ENCODE data around the gene CACNG4. TPM values are rescaled to one million over a fixed set of nuclear protein-coding genes. Genes with fewer than 3 reads are reported as not detected.
A peak's percentile ranks its signal among the peaks of the same experiment; 100 is the strongest.

Gene CACNG4
- total RNA-seq, 4 donors from 2014 or later = 0.21 to 3.9 (median 0.26) TPM; not detected in 1

DNA sequence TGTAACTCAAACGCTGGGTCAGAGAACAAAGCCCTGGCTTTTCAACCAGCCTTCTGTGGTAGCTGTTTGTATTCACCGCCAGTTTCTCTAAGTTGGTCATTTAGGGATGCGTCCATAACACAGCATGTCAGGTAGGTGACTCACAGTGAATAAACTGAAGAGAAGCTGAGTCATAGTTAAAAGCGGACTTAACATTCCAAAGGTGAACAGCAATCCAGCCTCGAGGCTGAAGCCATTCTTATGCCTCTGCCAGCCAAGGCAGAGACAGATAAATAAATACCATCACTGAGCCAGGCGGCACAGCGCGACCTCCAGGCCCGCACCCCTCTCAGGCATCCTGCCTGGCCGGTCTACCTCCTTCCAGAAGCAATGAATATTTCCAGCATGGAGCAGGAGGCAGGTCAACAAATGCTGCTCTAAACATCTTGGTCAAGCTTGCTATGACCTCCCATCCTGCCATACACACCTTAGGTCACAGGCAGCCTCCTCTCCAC lies 12.4 kb upstream of the CACNG4 start:
- no peak overlapping the region for H3K4me3 ChIP-seq
- DNase-seq = peak; percentile 19 to 28
- H3K4me1 ChIP-seq = no peaks in the 10 kb centered on the region
- intact Hi-C loops (cut with DNase I; ENCODE audit: low total_unique reads) = no loop called here
- no peaks in the 10 kb centered on the region for H3K27me3 ChIP-seq
- H3K36me3 ChIP-seq = no peaks in the 10 kb centered on the region
- TF ChIP-seq POLR2A (IDR thresholded peaks at IDR 0.05) = peak in 1 of 2 donors; percentile 7
- TF ChIP-seq, protein P1, sequence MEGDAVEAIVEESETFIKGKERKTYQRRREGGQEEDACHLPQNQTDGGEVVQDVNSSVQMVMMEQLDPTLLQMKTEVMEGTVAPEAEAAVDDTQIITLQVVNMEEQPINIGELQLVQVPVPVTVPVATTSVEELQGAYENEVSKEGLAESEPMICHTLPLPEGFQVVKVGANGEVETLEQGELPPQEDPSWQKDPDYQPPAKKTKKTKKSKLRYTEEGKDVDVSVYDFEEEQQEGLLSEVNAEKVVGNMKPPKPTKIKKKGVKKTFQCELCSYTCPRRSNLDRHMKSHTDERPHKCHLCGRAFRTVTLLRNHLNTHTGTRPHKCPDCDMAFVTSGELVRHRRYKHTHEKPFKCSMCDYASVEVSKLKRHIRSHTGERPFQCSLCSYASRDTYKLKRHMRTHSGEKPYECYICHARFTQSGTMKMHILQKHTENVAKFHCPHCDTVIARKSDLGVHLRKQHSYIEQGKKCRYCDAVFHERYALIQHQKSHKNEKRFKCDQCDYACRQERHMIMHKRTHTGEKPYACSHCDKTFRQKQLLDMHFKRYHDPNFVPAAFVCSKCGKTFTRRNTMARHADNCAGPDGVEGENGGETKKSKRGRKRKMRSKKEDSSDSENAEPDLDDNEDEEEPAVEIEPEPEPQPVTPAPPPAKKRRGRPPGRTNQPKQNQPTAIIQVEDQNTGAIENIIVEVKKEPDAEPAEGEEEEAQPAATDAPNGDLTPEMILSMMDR (IDR thresholded peaks at IDR 0.05) = no peak
- peak overlapping the region; percentile 12 to 66 for H3K27ac ChIP-seq
- H3K9me3 ChIP-seq = no peaks in the 10 kb centered on the region

- intact Hi-C loops (cut with DNase I; ENCODE audit: low total_unique reads) = no loop called here
- H3K4me1 ChIP-seq = no peaks in the 10 kb centered on the region
- no peaks in the 10 kb centered on the region for H3K27me3 ChIP-seq
- TF ChIP-seq, protein P1 (IDR thresholded peaks at IDR 0.05) = no peak
- TF ChIP-seq POLR2A (IDR thresholded peaks at IDR 0.05) = no peak
- no peak overlapping the region for H3K4me3 ChIP-seq
- no peaks in the 10 kb centered on the region for H3K36me3 ChIP-seq
- peak overlapping the region; percentile 12 to 62 for H3K27ac ChIP-seq
- DNase-seq = no peak
- no peaks in the 10 kb centered on the region for H3K9me3 ChIP-seq
Measured at GRCh38 chr17:66952681-66953629, 11.6 kb upstream of the CACNG4 start.

DNA sequence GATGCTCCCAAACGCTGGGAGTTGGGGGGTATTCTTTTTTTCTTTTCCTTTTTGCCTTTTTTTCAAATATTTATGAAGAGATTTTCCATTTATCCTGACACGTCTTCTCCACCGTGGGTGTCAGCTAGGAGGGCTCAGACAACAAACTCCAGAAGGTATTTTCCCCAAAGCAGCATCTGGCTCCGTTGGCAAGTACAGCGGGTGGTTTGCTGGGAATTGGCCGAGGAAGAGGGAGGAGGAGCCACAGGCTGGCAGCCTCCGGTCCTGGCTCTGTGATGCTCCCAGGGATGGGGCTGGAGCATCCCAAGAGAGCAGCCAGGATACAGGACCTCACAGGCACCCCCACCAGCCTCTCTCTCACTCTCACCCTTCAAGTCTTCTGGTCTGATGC lies 10.9 kb upstream of the CACNG4 start:
- no peak for TF ChIP-seq POLR2A (IDR thresholded peaks at IDR 0.05)
- TF ChIP-seq, protein P1 (IDR thresholded peaks at IDR 0.05) = no peak
- no peak overlapping the region for H3K4me3 ChIP-seq
- H3K27ac ChIP-seq = no peak overlapping the region
- H3K36me3 ChIP-seq = no peaks in the 10 kb centered on the region
- no peaks in the 10 kb centered on the region for H3K4me1 ChIP-seq
- no peaks in the 10 kb centered on the region for H3K9me3 ChIP-seq
- intact Hi-C loops (cut with DNase I; ENCODE audit: low total_unique reads) = no loop called here
- no peaks in the 10 kb centered on the region for H3K27me3 ChIP-seq
- no peak for DNase-seq

GRCh38 chr17:66954632-66955031 lies 9.9 kb upstream of the CACNG4 start:
- Histone ChIP-seq H3K9me3 (no peaks in the 10 kb centered on the region), H3K4me3 (no peak overlapping the region), H3K27ac (no peak overlapping the region), H3K4me1 (no peaks in the 10 kb centered on the region), H3K36me3 (no peaks in the 10 kb centered on the region), H3K27me3 (no peaks in the 10 kb centered on the region)
- TF ChIP-seq POLR2A (IDR thresholded peaks at IDR 0.05) = no peak
- TF ChIP-seq, protein P1 (IDR thresholded peaks at IDR 0.05) = no peak
- DNase-seq = no peak
- intact Hi-C loops (cut with DNase I; ENCODE audit: low total_unique reads) = no loop called here

DNA sequence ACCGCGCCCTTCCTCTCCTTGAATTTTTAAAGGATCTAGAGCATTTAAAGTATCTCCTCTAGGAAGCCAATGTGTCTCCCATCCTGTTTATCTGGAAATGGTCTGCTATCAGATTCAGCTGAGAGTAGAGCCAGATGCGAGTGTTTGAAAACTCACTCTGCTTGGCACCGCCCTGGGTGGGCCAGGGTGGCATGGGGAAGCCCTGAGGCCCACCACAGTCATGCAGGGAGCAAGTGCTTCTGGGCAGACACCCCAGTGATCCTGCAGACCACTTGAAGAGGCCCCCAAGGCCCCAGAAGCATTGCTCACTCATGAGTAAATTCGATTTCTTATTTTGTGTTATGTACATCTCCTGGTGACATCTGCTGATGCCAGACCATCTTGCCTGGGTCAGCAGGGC lies 8.7 kb upstream of the CACNG4 start:
- Histone ChIP-seq H3K27me3 (no peaks in the 10 kb centered on the region), H3K9me3 (no peaks in the 10 kb centered on the region), H3K4me1 (no peaks in the 10 kb centered on the region), H3K36me3 (no peaks in the 10 kb centered on the region), H3K4me3 (no peak overlapping the region), H3K27ac (no peak overlapping the region)
- TF ChIP-seq, protein P1 (IDR thresholded peaks at IDR 0.05) = no peak
- TF ChIP-seq POLR2A (IDR thresholded peaks at IDR 0.05) = no peak
- no peak for DNase-seq
- intact Hi-C loops (cut with DNase I; ENCODE audit: low total_unique reads) = no loop called here

All from uterus (tissue), 4 donors.